GM12878 (cell line): ENCODE measurements around the gene AP1S1. TPM values are rescaled to one million over a fixed set of nuclear protein-coding genes. Genes with fewer than 3 reads are reported as not detected.
A peak's percentile ranks its signal among the peaks of the same experiment; 100 is the strongest.

Source experiments
- ATAC-seq: fragments of 200-7000 bp; cut with Tn5 transposase; 3 replicates; pipeline ENCODE4 v1.9.1; 2020; ENCODE audit warnings: mild to moderate bottlenecking, moderate library complexity
- BruUV-seq: library from RNA; stranded (reverse); fragments of 400-500 nt; replicated peaks from 2 replicates; lab custom pipeline; 2021; lab: Mats Ljungman, UMichigan
- CTCF ChIA-PET: fragments of 300-600 bp; sonication (Branson Sonifier 250); formaldehyde crosslinking; extraction: SDS; loops from one replicate; lab custom pipeline; 2021; ENCODE audit warnings: inconsistent platforms; lab: Yijun Ruan, JAX
- POLR2A ChIA-PET: fragments of 350-600 bp; formaldehyde crosslinking; extraction: SDS; loops from one replicate; lab custom pipeline; 2021; ENCODE audit warnings: inconsistent platforms; lab: Charles Lee
- RAD21 ChIA-PET: fragments of 300-600 bp; sonication (Branson Sonifier 250); formaldehyde crosslinking; loops from one replicate; lab custom pipeline; 2023; ENCODE audit warnings: antibody characterized with exemption; ENCODE audit not compliant: unreplicated experiment; lab: Charles Lee
- SMC1A ChIA-PET: fragments of 300-600 bp; sonication (Branson Sonifier 250); formaldehyde crosslinking; loops from one replicate; lab custom pipeline; 2023; ENCODE audit not compliant: unreplicated experiment, uncharacterized antibody; lab: Charles Lee
- DNase-seq: peaks from one replicate; pipeline ENCODE4 v3.0.0-alpha.2; 2011; ENCODE audit warnings: low read depth, low spot score
- FAIRE-seq: peaks from 3 replicates; lab custom pipeline; 2011; peaks lifted over from hg19 to GRCh38; lab: Jason Lieb, UNC
- H2AFZ ChIP-seq: 2 replicates; pipeline ENCODE4 v1.6.0; 2011; ENCODE audit warnings: low read depth, low read length, control low read depth; ENCODE audit not compliant: control insufficient read depth
- H3K27ac ChIP-seq: 2 replicates; pipeline ENCODE4 v1.5.1; 2011; ENCODE audit warnings: control low read depth; ENCODE audit not compliant: control insufficient read depth, insufficient read depth
- H3K27me3 ChIP-seq, 2 experiments: replicated peaks in 1 of 2; 2 replicates each; pipeline versions ENCODE4 v1.6.0 to v1.6.1; 2011; ENCODE audit warnings: low read length in 1 of 2; ENCODE audit not compliant: control insufficient read depth in 2 of 2, insufficient read depth in 2 of 2
- H3K36me3 ChIP-seq, 2 experiments: 2 replicates each; pipeline ENCODE4 v1.5.1; 2011; ENCODE audit warnings: low read length in 1 of 2; ENCODE audit not compliant: control insufficient read depth in 2 of 2, insufficient read depth in 2 of 2
- H3K4me1 ChIP-seq: 2 replicates; pipeline ENCODE4 v1.6.1; 2011; ENCODE audit warnings: mild to moderate bottlenecking, low read length, moderate library complexity, mixed read lengths; ENCODE audit not compliant: control insufficient read depth, insufficient read depth
- H3K4me2 ChIP-seq: 2 replicates; pipeline ENCODE4 v1.6.0; 2011; ENCODE audit warnings: control low read depth; ENCODE audit not compliant: control insufficient read depth, insufficient read depth
- H3K4me3 ChIP-seq: fragments of 200-600 bp; sonication (generic); 2 replicates; pipeline ENCODE4 v1.5.1; 2016
- H3K79me2 ChIP-seq: 2 replicates; pipeline ENCODE4 v1.6.0; 2011; ENCODE audit warnings: low read length; ENCODE audit not compliant: control insufficient read depth, insufficient read depth
- H3K9ac ChIP-seq: 2 replicates; pipeline ENCODE4 v1.8.0; 2011; ENCODE audit warnings: low read length, control low read depth, mixed read lengths; ENCODE audit not compliant: control insufficient read depth, insufficient read depth
- H3K9me3 ChIP-seq: replicated peaks from 3 replicates; pipeline ENCODE4 v1.5.1; 2011; ENCODE audit warnings: mild to moderate bottlenecking, low read length; ENCODE audit not compliant: control insufficient read depth, insufficient read depth
- H4K20me1 ChIP-seq: 2 replicates; pipeline ENCODE4 v1.6.0; 2011; ENCODE audit not compliant: control insufficient read depth, insufficient read depth
- BCL3 ChIP-seq: IDR thresholded peaks from 2 replicates; pipeline ENCODE4 v1.6.1; 2011; ENCODE audit warnings: borderline replicate concordance, low read depth, mild to moderate bottlenecking, moderate library complexity, low read length; ENCODE audit not compliant: insufficient read depth, poor library complexity, severe bottlenecking
- CBFB ChIP-seq: IDR thresholded peaks from 2 replicates; pipeline ENCODE4 v1.6.1; 2016; ENCODE audit warnings: antibody characterized with exemption, low read depth
- EED ChIP-seq: sonication (generic); IDR thresholded peaks from 2 replicates; pipeline ENCODE4 v1.6.1; 2016; ENCODE audit warnings: antibody characterized with exemption, low read depth
- ELK1 ChIP-seq: IDR thresholded peaks from 2 replicates; pipeline ENCODE4 v1.6.1; 2012; ENCODE audit warnings: low read depth, low read length, improper control_type of control experiment
- GATAD2B ChIP-seq: fragments of 450-650 bp; conservative IDR thresholded peaks from 2 replicates; pipeline ENCODE4 v1.6.1; 2017; ENCODE audit warnings: low read depth, mild to moderate bottlenecking, moderate library complexity
- MAX ChIP-seq: IDR thresholded peaks from 2 replicates; pipeline ENCODE4 v1.6.1; 2012; ENCODE audit warnings: low read depth, low read length, improper control_type of control experiment
- MLLT1 ChIP-seq: fragments of 450-650 bp; IDR thresholded peaks from 2 replicates; pipeline ENCODE4 v1.6.1; 2016; ENCODE audit warnings: mild to moderate bottlenecking
- PBX3 ChIP-seq: IDR thresholded peaks from 2 replicates; pipeline ENCODE4 v1.6.1; 2011; ENCODE audit warnings: mild to moderate bottlenecking, low read depth, low read length, moderate library complexity; ENCODE audit not compliant: insufficient replicate concordance
- PML ChIP-seq: IDR thresholded peaks from 2 replicates; pipeline ENCODE4 v1.6.1; 2012; ENCODE audit warnings: low read length, inconsistent platforms
- REST ChIP-seq: IDR thresholded peaks from 2 replicates; pipeline ENCODE4 v1.6.1; 2012; ENCODE audit warnings: mild to moderate bottlenecking, low read depth, low read length
- SMAD5 ChIP-seq: IDR thresholded peaks from 2 replicates; pipeline ENCODE4 v1.6.1; 2016; ENCODE audit warnings: antibody characterized with exemption, low read depth
- SMARCA5 ChIP-seq: fragments of 450-650 bp; IDR thresholded peaks from 2 replicates; pipeline ENCODE4 v1.6.1; 2017; ENCODE audit warnings: mild to moderate bottlenecking
- ZZZ3 ChIP-seq: IDR thresholded peaks from 2 replicates; pipeline ENCODE4 v1.6.1; 2011; ENCODE audit warnings: low read depth; ENCODE audit not compliant: control insufficient read depth, insufficient read length
- WGBS: methylation state at CpG from one replicate; pipeline ENCODE4 v1.1.6; 2016; ENCODE audit warnings: low lambda C conversion rate; ENCODE audit not compliant: insufficient replicate concordance, insufficient coverage; ENCODE audit errors: missing lambda C conversion rate; 5-methylcytosine and 5-hydroxymethylcytosine counted together
- in situ Hi-C: fragments of 300-500 bp; cut with MboI; formaldehyde crosslinking; loops from 9 replicates; pipeline ENCODE4 v1.14.3; 2018; ENCODE audit warnings: mixed read lengths
- intact Hi-C: fragments of 100-400 bp; cut with micrococcal nuclease; formaldehyde crosslinking; loops from one replicate; pipeline ENCODE4 v1.14.2; 2022; ENCODE audit not compliant: unreplicated experiment
- polyA plus RNA-seq, 11 experiments: library from polyadenylated mRNA; depleted of rRNA in 4 of 11; unstranded in 6 of 11; stranded (reverse) in 5 of 11; fragments of >200 nt; fragmentation: Nextera tagmentation in 4 of 11; fragmentation: Illumina TruSeq in 1 of 11; extraction: Ambion mirVana in 4 of 11; extraction: Trizol in 1 of 11; gene quantifications; 1 replicate in 1 of 11; 2 replicates in 10 of 11; pipeline versions ENCODE4 v1.2.1 to v1.2.3, GENCODE V29; 2011 to 2016; ENCODE audit warnings: inconsistent platforms in 2 of 11, missing spikeins in 2 of 11, low read depth in 1 of 11
- total RNA-seq, 4 experiments: library from RNA; depleted of rRNA in 3 of 4; stranded (reverse); fragments of >200 nt in 3 of 4; fragmentation: Illumina TruSeq in 1 of 4; extraction: Trizol in 1 of 4; gene quantifications; 2 replicates each; pipeline versions ENCODE4 v1.2.1 to v1.2.3, GENCODE V29; 2013 to 2021

The AP1S1 gene
- total and polyA plus RNA-seq, 10 of the 15 experiments (the other 5 are each of a cell fraction or from before 2014, with no cell fraction given): 2.5 to 121 (median 54.9) TPM

- SMC1A ChIA-PET: interaction anchor here (0.8 to 1.5 kb wide), 6 partner anchors 12 to 84 kb away, joined by 3 to 8 read pairs (median 4); no protein-coding TSS in a partner anchor
- Histone ChIP-seq H3K4me3 (no peak overlapping the region), H3K9ac (no peak overlapping the region), H2AFZ (peak overlapping the region; percentile 37; the same call in 1 of the 2 replicates), H3K36me3 (no peaks in the 10 kb centered on the region), H3K27ac (no peak overlapping the region), H3K27me3 (no peaks in the 10 kb centered on the region), H3K9me3 (no peaks in the 10 kb centered on the region), H3K4me2 (no peak overlapping the region), H3K79me2 (no peaks in the 10 kb centered on the region), H3K4me1 (peaks cover 12% of the 10 kb centered on the region), H4K20me1 (no peaks in the 10 kb centered on the region)
- in situ Hi-C loops (no loop called here), intact Hi-C loops (no loop called here)
- RAD21 ChIA-PET: interaction anchor here (0.7 to 2.0 kb wide), 5 partner anchors 14 to 34 kb away, joined by 3 to 14 read pairs (median 5); partner anchors contain the start of genes SERPINE1 and TRIM56
- DNase-seq (peak; percentile 51), ATAC-seq (peak; percentile 92), FAIRE-seq (no peak)
- BruUV-seq: no TSS peak
- CTCF ChIA-PET: interaction anchor here (0.8 to 3.4 kb wide), 9 partner anchors 12 to 84 kb away, joined by 3 to 11 read pairs (median 5); partner anchors contain the start of gene TRIM56
- WGBS: 4% methylated on average over 16 of the region's 16 CpGs
- POLR2A ChIA-PET: interaction anchor here (0.7 to 3.3 kb wide), 6 partner anchors 10 to 32 kb away, joined by 3 to 24 read pairs (median 4); partner anchors contain the start of gene TRIM56
- TF ChIP-seq BCL3 (peak; percentile 52), PML (no peak), PBX3 (no peak), CBFB (no peak), SMAD5 (no peak), EED (peak; percentile 68; the same call in 1 of the 2 replicates), ELK1 (no peak), REST (no peak), GATAD2B (peak; percentile 63; the same call in 1 of the 2 replicates), MLLT1 (peak; percentile 69; the same call in 1 of the 2 replicates), SMARCA5 (no peak), MAX (no peak), ZZZ3 (no peak)
Observed at GRCh38 chr7:101108330-101108857, 45.9 kb upstream of the AP1S1 start.
